HG02571 (cell line): ENCODE data around the gene XIRP2.
"Not testable (repeated sequence)": the region's sequence is repeated elsewhere in the genome, so short reads cannot be mapped to it uniquely, and the experiment has no call there.

ENCODE experiments used
- ATAC-seq: cut with Tn5 transposase; IDR thresholded peaks from one replicate; pipeline ENCODE4 v1.9.1; 2021; ENCODE audit warnings: mild to moderate bottlenecking, moderate library complexity; ENCODE audit not compliant: unreplicated experiment

XIRP2 gene

GRCh38 chr2:167191588-167191987 is 303.3 kb downstream of the XIRP2 start:
- no peak for ATAC-seq

DNA sequence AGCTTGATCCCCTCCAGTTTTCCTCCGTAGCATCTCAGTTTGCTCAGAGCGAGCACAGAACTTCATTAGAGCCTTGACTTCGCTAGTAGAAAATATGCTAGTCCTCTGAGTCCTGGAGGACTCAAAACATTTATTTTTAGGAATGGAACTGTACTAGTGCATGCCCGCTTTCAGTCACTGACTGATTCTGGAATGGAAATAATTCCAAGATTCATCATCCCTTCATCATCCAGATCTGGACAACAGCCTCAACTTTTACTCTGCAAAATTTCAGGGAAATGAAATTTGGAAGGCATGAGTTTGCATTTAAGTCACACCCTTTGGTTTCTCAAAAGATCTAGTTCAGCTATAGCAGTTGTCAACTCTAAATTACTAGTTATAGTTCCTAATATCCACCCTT is 304.6 kb downstream of the XIRP2 start:
- ATAC-seq, result no peak

GRCh38 chr2:167196461-167197252 is 308.4 kb downstream of the XIRP2 start:
- no peak for ATAC-seq

DNA sequence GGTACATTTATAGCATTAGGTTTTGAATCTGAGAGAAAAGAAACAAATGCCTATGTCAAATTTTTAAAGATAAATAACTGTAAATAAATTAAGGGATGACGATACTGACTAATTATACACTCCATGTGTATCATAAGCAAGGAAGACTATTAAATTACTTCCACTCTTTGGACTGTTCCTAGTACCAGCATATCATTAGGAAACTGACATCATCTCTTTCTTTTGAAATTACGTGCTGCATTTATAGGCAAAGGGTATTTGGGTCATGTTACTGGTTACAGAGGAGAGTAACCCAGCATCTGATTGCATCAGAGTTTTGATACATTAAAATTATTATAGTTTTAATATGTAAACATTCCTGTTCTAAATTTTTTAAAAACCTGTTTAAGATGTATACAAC is 309.7 kb downstream of the XIRP2 start:
- no peak for ATAC-seq

GRCh38 chr2:167198576-167198975 is 310.3 kb downstream of the XIRP2 start:
- no peak for ATAC-seq

DNA sequence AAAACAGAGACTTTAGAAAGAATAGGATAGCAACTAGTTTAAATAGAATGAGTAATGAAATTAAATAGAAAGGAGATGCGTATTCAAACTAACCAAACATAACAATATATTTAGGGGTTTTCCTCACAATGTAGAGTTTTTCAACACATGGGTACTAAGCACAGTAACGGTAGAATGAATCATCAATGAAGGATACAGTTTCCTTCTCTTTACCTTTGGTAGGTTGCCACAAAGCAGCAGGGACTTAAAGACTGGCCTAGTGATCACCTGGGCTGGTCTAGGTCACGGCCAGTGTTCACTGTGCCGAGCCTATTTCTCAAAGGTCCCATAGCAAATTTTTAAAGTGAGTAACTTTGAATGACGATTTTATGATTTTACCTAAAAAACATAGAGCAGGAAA is 311.7 kb downstream of the XIRP2 start:
- ATAC-seq, result no peak

- ATAC-seq, result no peak
Observed at GRCh38 chr2:167209784-167210183, 321.5 kb downstream of the XIRP2 start.

DNA sequence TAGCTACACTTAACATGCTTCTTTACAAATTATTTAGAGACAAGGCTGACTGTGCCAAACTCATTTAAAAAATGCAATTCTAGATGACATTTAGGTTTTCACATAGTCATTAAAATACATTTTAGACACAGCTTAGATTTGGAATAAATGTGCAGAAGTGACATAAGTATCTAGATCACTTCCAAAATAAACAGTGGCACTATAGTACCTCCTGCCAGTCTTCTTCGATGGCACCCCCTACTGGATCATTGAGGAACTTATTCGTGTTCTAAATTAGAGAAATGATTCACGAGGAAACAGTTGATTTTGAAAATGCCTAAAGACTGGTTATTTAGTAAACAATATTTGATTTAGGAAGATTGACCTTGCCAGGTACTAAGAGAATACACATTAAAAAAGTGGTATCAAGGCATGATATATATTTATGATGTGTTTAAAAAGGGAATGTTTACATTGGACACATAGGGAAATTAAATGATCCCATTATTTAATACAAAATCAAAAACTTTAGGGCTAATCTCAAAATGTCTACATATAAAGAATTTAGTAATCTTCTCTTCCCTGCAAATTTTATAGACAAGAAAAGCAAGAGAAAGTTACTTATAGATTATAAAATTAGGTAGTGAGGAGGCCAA is 323.9 kb downstream of the XIRP2 start:
- ATAC-seq, result peak; percentile 80

- ATAC-seq, result no peak
Observed at GRCh38 chr2:167215595-167215994, 327.3 kb downstream of the XIRP2 start.

DNA sequence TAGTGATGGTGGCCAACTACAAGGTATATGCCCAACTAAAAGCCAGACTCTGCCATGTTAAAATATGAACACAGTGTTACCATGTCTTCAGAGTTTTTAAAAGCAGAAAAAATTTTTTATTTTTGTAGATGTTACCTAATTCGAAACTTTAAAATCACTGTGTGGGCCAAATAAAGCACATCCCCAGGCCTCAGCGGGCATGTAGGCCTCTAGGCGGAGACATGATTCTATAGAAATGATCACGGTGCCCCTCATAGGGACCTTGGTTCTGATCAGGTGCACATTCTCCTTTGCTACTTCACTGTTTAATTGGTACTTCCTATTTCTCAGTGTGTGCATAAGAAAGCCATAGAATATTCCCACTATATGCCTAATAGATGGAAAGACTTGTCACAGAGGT is 349.2 kb downstream of the XIRP2 start:
- no peak for ATAC-seq

GRCh38 chr2:167240671-167241070 is 352.4 kb downstream of the XIRP2 start:
- ATAC-seq, result no peak

GRCh38 chr2:167249197-167249596 is 360.9 kb downstream of the XIRP2 start:
- no peak for ATAC-seq

- ATAC-seq, result no peak
Observed at GRCh38 chr2:167253025-167253424, 364.7 kb downstream of the XIRP2 start.

- no peak for ATAC-seq
Observed at GRCh38 chr2:167254721-167255120, 366.4 kb downstream of the XIRP2 start.

DNA sequence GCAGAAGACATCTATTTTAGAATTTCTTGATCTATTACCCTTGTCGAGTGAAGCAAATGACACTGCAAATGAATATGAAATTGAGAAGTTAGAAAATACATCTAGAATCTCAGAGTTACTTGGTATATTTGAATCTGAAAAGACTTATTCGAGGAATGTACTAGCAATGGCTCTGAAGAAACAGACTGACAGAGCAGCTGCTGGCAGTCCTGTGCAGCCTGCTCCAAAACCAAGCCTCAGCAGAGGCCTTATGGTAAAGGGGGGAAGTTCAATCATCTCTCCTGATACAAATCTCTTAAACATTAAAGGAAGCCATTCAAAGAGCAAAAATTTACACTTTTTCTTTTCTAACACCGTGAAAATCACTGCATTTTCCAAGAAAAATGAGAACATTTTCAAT is 370.4 kb downstream of the XIRP2 start:
- no peak for ATAC-seq

- no peak for ATAC-seq
Observed at GRCh38 chr2:167264380-167264779, 376.1 kb downstream of the XIRP2 start.

- no peak for ATAC-seq
Observed at GRCh38 chr2:167265004-167265403, 376.7 kb downstream of the XIRP2 start.

DNA sequence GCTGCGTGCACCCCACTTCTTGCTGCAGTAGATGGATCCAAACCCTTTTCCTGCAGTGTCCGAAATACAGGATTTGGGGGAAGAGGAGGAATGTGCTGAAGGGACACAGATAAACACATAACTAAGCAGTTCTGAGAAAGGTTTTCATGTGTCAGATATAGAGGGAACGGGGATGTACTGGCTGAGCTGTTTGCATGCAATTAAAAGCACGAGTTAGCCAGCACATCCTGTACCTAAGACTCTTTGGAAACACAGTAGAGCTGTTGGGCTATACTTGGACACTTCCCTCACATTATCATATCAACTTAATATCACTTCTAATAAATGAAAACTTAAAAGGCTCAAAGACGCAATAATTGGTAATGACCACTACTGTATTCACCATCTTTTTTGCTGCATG is 377.4 kb downstream of the XIRP2 start:
- no peak for ATAC-seq

GRCh38 chr2:167268245-167268644 is 380.0 kb downstream of the XIRP2 start:
- ATAC-seq, result not testable (repeated sequence)

DNA sequence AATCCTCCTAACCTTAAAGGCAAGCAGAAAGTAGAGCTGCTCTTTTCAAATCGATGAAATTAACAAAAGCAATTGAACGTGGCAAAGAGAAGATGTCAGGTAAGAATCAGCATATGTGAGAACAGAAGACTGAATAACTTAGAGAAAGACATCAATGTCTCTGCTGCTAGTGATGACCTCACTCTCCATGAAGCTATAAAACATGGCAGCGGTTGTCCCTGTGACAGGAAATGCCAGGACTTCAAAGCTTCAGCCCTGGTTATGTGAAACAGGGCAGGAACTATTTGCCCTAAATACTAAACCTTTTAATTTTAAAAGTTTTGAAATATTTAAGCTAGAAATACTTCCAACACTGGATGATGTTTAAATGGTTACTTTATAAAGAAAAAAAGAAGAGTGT is 383.7 kb downstream of the XIRP2 start:
- ATAC-seq, result no peak

GRCh38 chr2:167275046-167275445 is 386.8 kb downstream of the XIRP2 start:
- no peak for ATAC-seq

- no peak for ATAC-seq
Observed at GRCh38 chr2:167279810-167280209, 391.5 kb downstream of the XIRP2 start.

DNA sequence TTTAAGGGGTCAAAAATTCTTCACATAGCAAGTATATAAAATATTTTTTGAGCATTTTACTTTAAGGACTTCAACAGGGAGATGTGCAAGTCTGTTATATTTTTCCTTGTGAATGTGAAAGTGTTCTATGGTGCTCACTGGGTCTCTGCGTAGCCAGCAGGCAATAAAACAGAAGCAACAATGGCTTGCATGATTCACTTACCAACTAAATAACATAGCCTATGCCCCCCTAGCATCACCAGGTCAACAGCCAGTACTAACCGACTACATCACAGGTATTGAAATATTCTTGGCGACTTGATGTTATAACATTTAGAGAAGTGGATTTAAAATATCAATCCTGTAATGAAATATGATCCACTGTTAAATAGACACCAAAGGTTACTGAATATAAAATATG is 398.9 kb downstream of the XIRP2 start:
- no peak for ATAC-seq
